Stimulated activated CD8-positive, alpha-beta memory T cell treated with anti-CD3 and anti-CD28 coated beads, Interleukin-15, amount 100 ng/mL, for 24 hours (primary cell): ENCODE data around the gene GPT2.
"Not testable (repeated sequence)": the region's sequence is repeated elsewhere in the genome, so short reads cannot be mapped to it uniquely, and the experiment has no call there.

Experiments
- DNase-seq: peaks from one replicate; pipeline ENCODE4 v3.0.0-alpha.2; 2020; ENCODE audit warnings: low read depth

The GPT2 gene

GRCh38 chr16:46862555-46863447, 21.4 kb upstream of the GPT2 start:
- DNase-seq = no peak

GRCh38 chr16:46866286-46866685, 17.9 kb upstream of the GPT2 start:
- DNase-seq = no peak

- DNase-seq = not testable (repeated sequence)
Observed at GRCh38 chr16:46867486-46867885, 16.7 kb upstream of the GPT2 start.

DNA sequence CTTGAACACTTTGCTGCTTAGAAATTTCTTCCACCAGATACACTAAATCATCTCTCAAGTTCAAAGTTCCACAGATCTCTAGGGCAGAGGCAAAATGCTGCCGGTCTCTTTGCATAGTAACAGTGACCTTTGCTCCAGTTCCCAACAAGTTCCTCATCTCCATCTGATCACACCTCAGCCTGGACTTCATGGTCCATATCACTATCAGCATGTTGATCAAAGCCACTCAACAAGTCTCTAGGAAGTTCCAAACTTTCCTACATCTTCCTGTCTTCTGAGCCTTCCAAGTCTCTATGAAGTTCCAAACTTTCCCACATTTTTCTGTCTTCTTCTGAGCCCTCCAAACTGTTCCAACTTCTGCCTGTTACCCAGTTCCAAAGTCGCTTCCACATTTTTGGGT, 15.3 kb upstream of the GPT2 start:
- not testable (repeated sequence) for DNase-seq

DNA sequence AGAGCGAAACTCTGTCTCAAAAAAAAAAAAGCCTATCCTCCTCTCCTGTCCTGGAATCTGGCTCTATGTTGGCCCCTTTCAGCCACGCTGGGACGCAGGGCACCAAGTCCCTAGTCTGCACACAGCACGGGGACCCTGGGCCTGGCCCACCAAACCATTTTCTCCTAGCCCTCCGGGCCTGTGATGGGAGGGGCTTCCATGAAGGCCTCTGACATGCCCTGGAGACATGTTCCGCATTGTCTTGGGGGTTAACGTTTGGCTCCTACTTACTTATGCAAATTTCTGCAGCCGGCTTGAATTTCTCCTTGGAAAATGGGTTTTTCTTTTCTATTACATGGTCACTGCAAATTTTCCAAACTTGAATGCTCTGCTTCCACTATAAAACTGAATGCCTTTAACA, 12.6 kb upstream of the GPT2 start:
- no peak for DNase-seq

DNA sequence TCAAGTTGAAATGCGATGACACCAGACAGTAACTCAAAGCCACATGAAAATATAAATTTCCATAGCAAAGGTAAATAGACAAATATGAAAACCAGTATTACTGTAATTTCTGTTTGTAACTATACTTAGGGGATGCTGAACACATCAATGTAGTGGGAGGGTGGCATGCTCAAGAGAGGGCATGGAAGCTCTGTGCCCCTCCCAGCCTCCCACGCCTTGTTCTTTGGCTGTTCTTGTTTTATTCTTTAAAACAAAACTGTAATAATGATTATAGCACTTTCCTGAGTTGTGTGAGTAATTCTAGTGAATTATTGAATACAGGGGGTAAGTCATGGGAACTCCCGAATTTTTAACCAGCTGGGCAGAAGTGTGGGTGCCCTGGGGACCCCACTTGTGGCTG, 11.0 kb upstream of the GPT2 start:
- no peak for DNase-seq

DNA sequence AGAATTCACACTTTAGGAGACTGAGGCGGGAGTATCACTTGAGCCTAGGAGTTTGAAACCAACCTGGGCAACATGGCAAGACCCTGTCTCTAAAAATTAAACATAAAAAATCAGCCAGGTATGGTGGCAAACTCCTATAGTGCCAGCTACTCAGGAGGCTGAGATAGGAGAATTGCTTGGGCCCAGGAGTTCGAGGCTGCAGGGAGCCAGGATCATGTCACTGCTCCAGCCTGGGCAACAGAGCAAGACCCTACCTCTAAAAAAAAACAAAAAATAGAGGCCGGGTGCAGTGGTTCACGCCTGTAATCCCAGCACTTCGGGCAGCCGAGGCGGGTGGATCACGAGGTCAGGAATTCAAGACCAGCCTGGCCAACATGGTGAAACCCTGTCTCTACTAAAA, 8.9 kb upstream of the GPT2 start:
- no peak for DNase-seq

DNA sequence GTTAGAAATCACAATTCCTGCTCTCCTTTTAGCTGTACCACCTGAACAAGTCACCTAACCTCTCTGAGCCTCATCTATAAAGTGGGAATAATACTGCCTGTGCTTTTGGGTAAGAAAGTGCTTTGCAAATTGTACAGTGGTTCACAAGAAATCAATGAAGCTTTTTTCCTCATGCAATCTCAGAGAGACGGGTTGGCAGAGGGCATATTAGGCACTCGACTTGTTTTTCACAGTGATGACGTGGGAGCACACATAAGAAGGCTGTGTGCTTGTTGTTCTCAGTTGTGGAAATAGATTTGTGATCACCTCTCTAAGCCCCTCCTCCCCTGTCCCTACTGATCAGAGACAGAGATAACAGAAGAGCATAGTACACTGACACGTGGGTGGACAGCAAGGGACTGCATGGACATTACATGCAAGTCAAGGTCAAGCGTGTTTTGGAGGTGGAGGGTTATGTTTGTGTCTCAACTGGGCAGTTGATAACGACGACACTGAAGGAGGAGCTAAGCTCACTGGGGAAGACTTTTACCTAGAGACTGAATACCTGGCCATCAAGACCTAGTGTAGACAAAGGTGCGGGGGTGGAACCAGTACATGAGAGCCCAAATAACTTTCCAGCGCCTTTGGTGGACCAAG, 1.7 kb upstream of the GPT2 start:
- no peak for DNase-seq

- DNase-seq = no peak
Observed at GRCh38 chr16:46882940-46883307, 1.2 kb upstream of the GPT2 start.

DNA sequence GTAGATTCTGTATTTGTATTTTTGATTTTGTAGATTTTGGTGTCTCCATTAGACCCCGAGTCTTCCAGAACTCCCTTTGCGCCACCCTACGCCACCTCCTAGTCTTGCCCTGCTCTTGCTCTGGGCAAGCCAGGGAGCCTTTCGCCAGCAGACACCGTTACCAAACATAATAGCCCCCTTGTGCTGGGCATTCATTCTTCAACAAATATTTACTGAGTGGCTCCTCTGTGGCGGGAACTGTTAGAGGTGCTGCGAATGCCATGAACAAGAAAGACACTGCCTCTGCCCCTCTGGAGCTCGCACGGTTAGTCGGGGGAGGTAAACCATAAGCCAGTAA, 841 bp upstream of the GPT2 start:
- DNase-seq = no peak

- no peak for DNase-seq
Observed at GRCh38 chr16:46884513-46885293, 541 bp downstream of the GPT2 start.

GRCh38 chr16:46885960-46886763, 2.0 kb downstream of the GPT2 start:
- no peak for DNase-seq

DNA sequence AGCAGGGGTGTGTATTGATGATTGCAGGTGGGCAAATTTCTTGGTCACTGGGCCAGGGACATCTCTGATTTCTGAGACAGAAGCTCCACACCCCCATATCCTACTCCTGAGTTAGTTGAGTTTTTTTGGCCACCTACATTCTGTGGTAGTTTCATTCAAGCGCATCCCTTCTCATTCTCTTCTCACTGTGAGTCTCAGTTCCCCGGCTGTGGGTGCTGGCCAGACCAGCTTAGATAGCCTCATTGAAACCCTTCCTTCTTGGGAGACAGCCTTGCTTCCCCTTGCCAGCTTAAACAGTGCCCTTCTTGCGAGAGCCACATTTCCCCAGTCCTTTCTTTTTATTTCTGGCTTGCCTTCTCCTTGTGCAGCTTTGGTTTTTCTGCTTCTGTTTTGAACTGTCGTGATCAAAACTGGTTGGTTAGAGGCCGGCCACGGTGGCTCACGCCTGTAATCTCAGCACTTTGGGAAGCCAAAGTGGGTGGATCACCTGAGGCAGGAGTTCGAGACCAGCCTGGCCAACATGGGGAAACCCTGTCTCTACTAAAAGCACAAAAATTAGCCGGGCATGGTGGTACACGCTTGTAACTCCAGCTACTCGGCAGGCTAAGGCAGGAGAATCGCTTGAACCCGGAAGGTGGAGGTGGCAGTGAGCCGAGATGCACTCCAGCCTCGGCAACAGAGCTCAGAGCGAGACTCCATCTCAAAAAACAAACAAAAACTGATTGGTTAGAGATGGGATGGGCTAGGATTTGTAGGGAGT, 2.8 kb downstream of the GPT2 start:
- no peak for DNase-seq

GRCh38 chr16:46887524-46887854, 3.3 kb downstream of the GPT2 start:
- DNase-seq = no peak

- DNase-seq = no peak
Observed at GRCh38 chr16:46889245-46889941, 5.2 kb downstream of the GPT2 start.

DNA sequence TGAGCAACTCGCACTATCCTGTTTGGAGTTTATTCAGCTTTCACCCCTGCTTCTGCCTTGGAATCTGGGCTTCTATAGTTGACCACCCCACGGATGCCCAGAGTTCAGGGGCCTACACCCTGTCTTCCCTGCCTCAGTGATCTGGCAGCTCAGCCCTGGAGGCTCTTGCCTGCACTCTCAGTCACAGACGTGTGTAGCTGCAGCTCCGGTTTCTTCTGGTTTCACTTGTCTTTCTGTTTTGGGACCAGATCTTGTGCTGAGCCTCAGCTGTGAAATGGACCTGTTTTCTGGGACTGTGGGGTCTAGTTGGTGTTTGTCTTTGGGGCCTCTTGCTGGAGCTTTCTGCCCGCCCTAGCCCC, 5.8 kb downstream of the GPT2 start:
- no peak for DNase-seq

DNA sequence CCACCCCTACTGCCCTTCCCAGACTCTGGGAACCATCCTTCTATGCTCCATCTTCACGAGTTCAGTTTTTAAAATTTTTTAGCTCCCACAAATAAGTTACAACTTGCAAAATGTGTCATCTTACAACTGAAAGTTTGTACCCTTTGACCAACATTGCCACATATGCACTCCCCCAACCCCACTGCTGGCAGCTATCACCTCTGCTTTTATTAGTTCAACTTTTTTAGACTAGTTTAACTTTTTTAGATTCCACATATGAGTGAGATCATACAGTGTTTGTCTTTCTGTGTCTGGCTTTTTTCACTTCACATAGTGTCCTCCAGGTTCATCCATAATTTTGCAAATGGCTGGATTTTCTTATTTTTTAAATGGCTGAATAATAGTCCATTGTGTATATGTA, 7.7 kb downstream of the GPT2 start:
- no peak for DNase-seq

- no peak for DNase-seq
Observed at GRCh38 chr16:46894036-46894672, 10.0 kb downstream of the GPT2 start.

DNA sequence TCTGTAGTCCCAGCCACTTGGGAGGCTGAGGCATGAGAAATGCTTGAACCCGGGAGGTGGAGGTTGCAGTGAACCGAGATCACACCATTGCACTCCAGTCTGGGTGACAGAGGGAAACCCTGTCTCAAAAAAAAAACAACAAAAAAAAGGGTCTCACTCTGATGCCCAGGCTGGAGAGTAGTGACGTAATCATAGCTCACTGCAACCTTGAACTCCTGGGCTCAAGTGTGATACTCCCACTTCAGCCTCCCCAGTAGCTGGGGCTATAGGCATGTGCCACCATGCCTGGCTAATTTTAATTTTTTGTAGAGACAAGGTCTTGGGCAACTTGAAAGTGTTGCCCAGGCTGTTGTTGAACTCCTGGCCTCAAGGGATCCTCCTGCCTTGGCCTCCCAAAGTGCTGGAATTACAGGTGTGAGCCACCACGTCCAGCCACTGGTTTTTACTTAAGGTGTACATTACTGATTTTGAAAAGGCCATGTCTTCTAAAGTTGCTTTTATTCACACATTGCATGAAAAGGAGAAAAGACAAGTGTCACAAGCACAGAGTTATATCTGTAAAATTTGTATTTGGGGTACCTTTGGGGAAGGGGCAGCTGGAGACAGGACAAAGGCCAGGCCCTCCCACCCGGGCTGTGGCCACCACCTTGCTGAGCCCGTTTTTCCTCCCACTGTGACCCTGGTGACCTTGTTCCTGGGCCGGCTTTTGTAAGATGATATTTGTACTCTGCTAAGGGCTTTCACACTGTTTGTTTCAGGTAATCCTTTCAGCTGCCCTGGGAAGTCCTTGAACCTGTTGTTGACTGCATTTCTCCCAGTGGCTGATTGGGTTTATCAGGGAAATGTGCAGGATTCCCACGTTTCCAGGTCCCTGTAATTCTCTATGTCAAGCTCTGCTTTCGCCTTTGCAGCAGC, 11.5 kb downstream of the GPT2 start:
- no peak for DNase-seq
